ENCODE results near the gene TNFRSF13B.

The TNFRSF13B gene

DNA sequence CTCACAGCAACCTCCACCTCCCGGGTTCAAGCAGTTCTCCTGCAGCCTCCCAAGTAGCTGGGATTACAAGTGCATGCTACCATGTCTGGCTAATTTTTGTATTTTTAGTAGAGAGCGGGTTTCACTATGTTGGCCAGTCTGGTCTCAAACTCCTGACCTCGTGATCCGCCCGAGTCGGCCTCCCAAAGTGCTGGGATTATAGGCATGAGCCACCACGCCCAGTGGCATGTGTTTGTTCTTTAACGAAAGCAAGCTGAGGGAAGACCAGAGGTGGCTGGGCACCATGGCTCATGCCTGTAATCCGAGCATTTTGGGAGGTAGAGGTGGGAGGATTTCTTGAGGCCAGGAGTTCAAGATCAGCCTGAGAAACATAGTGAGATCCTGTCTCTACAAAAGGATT, 18.1 kb downstream of the TNFRSF13B start:
- DNase-seq: no peak

DNA sequence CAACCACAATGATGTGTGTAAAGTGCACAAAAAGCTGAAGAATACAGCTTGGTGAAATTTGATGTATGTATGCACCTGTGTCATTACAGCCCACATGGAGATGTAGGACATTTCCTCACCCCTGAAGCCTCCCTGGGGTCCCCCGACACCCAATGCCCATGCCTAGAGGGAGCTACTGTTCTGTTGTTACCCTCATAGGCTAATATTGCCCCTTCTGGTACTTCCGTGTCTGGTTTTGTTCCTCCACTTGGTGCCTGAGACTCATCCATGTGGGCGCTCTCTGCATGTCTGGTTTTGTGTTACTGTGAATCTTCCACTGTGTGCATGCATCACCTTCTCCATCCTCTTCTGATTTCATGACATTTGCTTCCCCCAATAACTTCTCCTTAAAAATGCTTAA, 18.6 kb downstream of the TNFRSF13B start:
- no peak for DNase-seq

DNA sequence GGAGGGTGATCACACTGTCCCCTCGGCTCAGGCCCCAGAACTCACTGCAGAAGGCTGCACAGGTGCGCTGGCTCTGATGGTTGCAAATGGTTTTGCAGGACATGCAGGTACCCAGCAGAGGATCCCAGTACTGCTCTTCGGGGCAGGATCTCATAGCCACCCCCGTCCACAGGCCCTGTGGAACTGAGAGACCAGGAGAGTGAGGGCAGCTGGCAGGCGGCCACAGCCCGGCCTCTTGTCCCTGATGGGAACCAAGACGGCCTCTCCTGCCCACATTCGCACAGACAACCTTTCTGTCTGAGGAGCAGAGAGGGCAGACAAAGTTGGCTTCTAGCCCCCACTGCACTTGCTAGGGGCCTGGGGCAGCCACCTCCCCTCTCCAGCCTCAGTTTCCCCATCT, 19.5 kb downstream of the TNFRSF13B start:
- DNase-seq: no peak

DNA sequence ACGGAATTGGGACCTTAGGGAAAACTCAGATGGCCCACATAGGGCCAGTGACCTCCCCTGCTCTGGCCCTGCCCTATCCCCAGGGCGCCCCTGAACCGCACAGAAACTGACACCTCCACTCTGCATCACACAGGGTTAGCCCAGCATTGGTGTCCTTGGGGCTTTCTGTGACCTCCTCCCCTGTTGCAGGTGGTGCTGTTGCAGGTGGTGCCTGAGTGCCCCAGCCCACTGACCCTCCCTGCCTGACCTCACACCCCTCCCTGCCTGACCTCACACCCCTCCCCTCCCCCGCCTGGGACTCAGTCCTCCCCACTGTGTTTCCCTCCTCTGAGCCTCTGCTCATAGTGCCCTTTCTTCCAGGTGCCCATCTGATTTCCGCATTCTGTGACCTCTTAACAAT, 21.4 kb downstream of the TNFRSF13B start:
- no peak for DNase-seq

DNA sequence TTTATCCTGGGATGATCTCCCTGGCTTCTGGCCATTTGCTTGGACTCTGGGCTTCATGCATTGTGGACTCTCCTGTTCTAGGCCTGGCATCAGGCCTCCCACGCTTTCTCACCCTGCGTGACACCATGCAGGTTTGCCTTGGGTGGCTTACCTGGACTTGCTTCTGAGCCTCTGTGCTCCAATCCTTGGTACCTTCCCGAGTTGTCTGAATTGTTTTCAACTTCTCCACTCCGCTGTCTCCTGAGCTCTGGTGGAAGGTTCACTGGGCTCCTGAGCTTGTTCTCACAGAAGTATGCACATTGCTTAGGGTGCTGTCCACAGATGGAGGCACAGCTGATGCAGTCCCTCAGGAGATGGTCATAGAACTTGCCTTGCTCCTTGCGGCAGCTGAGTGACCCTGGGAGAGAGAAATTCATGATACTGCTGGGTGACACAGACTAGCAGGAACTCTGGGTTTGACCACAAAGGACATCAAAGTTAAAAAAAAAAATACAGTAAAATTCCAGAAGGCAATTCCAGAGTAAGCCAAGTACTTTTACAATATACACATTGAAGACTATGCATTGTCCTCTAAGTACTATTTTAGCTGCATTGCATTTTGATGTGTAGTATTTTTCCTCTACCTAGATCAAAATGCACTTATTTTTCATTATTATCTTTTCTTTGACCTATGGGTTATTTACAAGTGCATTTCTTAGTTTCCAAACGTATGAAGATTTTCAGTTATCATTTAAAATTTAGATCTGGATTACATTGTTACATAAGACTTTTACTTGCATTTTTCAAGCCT, 23.1 kb downstream of the TNFRSF13B start:
- DNase-seq: no peak

DNA sequence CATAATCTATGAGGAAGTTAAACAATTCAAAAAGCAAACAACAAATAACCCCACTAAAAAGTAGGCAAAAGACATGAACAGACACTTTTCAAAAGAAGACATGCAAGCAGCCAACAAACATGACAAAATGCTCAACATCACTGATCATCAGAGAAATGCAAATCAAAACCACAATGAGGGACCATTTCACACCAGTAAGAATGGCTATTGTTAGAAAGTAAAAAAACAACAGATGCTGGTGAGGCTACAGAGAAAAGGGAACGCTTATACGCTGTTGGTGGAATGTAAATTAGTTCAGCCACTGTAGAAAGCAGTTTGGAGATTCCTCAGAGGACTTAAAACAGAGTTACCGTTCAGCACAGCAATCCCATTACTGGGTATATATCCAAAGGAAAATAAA, 24.4 kb downstream of the TNFRSF13B start:
- no peak for DNase-seq

DNA sequence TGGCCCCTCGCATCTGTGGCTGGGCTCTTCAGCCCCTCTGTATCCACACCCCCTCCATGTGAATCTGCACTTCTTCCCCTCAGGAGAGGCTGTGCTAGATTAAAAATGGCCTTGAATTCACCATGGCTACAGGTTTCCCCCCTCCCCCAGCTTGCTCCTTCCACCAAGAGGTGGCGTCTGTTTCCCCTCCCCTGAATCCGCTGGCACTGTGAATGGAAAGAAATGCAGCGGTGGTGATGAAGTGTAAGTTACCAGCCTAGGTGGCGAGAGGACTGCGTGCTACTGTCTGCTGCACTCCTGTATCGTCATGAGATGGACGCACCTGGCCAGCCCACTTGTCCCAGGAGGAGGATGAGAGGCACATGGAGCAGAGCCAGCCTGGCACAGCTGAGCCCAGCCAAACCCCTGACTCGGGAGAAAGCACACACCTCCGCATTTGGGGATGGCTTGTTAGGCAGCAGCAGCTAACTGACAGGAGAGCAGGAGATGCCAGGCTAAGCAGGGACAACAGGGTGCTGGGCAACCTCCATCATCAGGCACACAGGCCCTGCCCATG, 26.2 kb downstream of the TNFRSF13B start:
- DNase-seq: no peak

DNA sequence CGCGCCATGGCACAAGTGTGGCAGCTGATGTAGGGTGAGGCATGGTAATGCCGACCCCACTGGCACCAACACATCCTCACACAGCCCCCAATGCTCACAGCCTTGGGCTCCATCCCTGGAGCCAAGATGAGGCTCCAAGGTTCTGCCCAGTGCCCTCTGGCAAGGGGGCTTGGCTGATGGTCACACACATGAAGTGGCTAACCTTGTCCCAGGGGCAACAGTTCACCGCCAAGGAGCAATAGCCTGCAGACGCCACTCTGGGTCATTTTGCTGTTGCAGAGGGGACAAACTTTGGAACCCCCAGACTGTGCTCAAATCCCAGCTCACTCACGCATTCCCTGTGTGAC, 26.8 kb downstream of the TNFRSF13B start:
- no peak for DNase-seq

DNA sequence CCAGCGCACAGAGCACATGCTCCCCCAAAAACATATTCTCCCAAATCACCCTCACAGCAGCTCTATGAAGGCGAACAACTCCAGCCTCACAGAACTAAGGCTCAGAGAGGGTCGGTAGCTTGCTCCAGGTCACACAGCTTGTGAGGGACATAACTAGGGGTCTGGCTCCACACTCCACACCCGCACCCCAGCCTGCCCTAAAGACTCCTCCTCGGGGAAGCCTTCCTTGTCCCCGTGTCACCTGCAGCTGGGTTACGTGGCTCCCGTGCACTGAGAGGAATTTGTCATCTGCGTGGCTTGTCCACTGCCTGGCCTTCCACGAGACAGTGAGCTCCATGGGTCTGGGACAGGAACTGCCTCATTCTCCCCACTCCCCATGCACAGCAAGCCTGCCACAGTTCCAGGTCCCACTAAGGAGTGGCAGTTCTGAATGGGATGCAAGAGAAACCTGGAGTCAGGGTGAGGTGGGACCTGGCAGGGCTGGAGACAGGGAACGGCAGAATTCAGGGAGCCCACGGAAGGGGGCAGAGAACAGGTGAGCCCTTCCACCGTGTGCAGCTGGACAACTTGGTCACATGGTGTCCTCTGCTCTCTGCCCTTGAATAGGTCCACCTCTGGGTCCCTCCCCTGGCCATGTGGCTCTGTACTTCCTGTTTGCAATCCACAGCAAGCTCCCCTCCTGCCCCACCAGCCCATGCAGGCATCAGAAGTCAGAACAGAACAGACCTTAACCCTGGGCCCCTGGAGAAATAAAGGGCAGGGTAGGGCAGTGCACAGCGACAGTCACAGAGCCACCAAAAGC, 27.4 kb downstream of the TNFRSF13B start:
- no peak for DNase-seq

DNA sequence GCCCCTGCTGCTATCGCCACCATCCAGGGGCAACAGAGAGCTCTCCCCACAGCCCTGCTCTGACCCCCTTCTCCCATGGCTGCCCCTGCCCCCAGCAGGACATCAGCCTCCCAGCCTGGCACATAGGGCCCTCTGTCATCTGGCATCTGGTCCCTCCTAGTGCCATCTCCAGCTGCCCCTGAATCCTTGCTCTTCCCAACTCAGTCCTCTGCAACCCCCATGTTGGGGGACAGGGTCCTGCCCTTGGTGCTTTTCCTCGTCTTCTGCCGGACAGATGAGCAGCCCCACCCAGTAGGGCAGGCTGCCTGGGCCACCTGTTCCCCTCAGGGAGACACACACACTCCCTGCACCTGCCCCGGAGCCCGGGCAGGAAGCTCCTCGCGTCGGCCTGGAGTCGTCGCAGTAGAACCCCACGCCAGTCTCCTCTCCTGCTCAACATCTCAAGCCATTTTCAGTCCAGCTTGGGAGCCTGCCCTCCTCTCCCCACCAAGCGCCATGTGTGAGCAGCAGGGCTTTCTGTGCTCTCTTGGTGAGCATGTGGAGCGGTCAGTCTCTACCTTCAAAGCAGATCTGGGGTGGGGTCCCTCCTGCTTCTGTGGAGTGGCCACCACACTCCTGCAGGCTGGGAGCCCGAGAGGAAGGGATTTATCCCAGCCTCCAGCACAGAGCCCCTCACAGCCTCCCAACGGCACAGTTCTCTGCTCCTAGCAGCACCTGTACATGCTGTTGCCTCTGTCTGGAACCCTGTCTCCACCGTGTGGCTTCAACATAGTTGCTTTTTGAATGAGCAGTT, 28.2 kb downstream of the TNFRSF13B start:
- DNase-seq: no peak

DNA sequence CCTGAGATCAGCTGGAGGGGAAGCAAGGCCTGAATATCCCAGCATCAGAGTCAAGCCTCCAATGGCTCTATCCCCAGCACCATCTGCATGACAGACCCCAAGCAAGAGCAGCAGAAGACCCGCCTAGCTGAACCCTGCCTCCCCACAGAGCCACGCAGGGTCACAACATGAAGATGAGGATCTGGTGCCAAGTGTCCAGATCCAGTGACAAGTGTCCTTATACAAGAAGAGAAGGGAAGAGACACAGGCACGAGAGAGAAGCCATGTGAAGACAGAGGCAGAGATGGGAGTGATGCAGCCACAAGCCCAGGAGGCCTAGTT, 28.9 kb downstream of the TNFRSF13B start:
- no peak for DNase-seq

DNA sequence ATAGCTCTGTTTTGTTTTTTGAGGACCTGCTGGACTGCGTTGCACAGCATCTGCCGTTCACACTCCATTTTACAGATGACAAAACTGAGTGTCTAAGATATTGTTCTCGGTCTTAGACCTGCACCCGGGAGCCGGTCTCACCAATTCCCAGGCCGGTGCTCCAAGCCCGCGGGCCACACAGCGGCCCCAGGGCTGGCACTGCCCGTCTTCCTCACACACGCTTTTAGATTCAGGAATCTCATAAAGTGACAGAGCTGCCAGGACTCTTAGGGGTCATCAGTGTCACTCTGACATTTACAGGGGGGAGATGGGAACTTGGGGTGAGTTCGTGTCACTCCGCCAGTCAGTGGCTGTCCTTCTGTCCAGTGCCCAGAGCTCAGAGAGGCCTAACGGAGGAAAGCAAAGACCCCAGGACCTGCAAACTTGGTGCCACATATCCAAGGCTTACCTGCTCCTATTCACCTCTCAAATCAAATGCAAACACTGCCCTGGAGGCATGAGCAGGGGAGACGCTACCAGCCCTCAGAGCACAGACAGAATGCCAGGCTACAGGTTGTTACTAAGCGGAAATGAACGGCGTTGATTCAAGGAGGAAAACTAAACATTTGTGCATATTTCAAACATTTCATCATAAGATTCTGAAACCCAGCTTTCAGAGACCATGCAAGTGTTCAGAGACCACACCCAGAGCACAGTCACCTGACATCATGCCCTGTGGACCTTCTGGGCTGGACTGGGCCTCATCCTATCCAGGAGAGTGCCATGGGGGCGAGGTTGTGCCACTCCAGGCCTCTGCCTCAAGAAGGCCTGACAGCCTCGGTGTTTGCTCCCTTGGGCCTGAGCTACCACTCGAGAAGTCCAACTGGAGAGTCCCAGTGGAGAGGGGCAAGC, 29.5 kb downstream of the TNFRSF13B start:
- DNase-seq: no peak

DNA sequence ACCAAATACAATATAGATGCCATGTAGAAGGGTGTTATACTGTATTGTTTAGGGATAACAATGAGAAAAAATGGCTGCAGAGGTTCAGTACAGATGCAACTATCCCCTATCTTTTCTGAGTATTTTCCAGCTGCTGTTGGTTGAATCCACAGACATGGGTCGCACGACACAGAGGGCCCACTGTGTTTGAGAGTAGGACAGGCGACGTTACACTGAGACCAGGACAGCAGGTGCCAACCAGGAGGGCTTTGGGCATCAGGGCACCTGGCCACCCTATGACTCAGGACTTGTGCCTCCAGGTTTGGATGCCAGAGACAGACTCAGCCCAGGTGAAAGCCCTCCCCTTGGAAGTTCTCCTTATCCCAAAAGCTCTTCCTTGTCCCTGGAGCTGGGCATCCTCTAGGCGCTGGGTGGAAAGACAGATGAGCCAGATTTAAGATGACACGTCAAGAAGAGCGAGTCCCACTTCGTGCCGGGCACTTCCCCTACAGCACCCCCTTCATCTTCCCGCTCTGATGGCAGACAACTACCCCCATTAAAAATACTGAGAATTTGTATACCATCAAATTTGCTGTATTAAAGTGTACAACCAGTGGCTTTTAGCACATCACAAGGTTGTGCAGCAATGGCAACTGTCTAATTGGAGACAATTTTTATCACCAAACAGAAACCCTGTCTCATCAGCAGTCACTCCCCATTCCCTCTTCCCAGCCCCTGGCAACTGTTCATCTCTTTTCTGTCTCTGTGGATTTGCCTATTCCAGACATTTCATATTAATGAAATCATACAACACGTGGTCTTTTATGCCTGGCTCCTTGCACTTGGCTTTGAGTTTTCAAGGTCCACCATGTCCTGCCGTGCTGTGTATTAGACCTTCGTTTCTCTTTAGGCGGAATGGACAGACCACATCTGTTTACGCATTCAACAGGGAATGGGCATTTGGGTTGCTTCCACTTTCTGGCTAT, 30.6 kb downstream of the TNFRSF13B start:
- DNase-seq: no peak

DNA sequence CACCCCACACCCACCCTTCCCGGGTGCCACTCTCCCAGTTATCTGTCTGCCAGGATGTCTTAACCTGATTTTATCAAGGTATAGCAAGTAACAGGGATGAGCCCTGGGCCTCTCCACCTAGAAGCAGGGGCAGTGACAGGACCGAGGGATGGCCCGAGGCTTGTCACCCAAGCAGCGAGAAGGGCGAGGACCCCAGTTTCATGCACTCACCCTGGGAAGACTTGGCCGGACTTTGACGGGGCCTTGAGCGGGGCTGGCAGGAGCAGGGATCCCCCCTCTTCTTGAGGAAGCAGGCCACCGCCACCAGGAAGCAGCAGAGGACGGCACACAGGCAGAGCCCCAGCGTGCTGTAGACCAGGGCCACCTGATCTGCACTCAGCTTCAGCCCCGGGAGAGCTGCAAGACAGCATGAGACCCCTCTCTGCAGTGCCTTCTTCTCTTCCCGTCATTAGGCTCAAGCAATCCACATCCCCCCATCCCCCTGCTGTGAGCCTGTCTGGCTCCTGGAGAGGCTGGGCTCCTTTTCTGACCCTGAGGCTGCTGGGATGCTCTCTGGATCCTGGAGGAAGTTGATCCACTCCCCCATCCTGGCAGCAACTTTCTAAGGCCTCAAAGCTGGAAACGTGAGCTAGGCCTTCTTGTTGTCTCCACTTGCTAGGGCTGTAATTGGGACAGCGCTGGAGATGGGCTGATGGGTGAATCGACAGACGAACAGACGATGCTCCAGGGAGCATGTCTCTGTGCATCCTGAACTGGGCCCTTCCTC, 31.6 kb downstream of the TNFRSF13B start:
- DNase-seq: no peak

DNA sequence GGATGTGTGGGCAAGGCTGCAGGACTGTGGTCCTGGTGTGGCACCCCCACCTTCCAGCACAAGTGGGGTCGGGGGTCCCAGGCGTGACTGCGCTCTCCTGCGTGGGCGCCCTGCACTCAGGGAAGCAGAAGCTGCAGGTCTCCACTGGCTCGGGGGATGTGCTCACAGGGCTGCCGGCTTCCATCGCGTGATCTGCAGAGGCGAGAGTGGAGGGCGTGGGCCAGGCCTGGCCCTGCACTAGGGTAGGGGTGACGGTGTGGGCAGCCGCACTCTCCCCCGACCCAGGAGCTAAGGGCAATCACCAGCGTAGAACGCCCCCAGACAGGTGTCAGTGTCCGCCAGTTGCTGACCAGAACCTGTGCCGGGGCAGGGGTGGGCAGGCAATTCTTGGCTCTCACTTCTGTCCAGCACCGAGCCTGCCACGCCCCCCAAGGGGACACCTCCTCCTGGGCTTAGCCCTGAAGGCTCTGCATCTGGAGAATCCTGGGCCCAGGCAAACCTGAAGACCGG, 32.3 kb downstream of the TNFRSF13B start:
- DNase-seq: no peak

DNA sequence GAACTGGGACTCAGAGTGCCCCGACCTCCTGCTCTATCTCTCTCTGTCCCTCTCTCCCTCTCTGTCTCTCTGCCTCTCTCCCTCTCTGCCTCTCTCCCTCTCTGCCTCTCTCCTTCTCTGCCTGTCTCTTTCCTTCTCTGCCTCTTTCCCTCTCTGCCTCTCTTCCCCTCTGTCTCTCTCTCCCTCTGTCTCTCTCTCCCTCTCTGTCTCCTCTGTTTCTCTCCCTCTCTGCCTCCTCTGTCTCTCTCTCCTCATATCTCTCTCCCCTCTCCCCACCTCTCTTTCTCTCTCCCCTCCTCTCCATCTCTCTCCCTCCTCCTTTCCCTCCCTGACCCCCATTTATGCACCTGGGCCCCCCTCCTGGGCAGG, 32.7 kb downstream of the TNFRSF13B start:
- no peak for DNase-seq

DNA sequence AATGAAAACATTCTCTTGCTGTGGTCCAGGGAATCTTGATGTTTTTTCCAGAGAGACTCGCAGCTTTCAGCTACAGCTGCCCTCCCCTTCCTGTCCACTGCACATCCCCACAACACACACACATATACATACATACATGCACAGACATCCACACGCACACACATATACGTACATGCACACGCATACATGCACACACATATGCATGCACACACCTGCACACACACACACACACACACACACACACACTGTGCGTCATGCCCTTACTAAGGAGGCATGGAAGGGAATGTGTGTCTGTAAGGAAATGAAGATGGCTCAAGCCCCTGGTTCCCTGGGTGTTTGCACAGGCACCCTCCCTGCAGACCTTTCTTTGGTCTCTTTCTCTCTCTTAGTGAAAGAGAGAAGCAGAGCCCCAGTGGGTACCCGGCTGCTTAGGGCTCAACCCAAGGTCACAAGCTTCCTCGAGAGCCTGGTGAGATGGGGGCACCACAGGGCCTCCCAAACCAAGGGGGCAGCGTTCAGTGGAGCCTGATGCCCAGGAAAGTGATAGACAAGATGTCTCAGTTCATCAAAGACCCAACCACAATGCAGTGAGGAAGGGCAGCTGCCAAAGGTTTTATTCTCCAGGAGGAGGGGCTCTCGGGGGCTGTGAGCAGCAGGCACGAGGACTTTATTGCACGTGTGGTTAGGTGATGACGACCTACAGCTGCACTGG, 33.3 kb downstream of the TNFRSF13B start:
- no peak for DNase-seq

DNA sequence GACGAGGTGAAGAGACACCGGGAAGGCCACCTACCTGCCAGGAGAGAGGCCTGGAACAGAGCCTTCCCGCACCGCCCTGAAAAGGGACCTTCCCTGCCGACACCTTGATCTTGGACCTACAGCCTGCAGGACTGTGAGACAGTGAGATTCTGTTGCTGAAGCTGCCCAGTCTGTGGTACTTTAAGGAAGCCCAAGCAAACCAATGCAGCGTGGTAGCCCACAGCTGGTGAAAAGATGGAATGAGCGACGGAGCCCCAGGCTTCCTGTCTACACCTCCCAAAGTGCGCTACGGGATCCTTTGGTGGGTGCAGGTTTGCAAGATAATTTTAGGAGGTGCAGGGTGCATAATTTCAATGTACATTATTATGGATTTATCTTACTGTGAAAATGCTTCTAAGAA, 33.9 kb downstream of the TNFRSF13B start:
- DNase-seq: no peak

DNA sequence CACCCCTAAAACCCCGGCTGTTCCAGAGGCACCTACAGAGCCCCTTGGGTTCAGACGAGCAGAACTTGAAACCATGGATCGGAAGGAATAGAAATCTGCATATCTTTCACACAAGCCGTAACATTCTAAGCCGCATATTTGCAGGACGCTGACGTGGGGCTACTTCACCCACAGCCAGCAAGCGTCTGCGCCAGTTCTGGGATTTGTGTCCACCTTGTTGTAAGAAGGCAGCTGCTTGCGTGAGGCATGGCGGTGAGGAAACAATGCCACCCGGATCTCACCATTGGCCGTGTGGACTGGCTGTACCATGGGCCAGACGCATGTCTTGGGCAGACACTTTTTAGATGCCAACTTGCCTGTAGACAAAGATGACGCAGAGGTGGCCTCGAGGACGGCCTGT, 34.5 kb downstream of the TNFRSF13B start:
- no peak for DNase-seq
